ENCODE measurements around the gene CACNB3.
A peak's percentile ranks its signal among the peaks of the same experiment; 100 is the strongest.

The CACNB3 gene

GRCh38 chr12:48788854-48789775, 29.2 kb upstream of the CACNB3 start, which contains the start of gene ADCY6:
Gene ADCY6 (minus strand): TSS chr12:48789089. CDS start chr12:48783434, 5,655 bp downstream.
- DNase-seq (ENCODE audit: low read depth in 3 of 3): no peak

- no peak for DNase-seq (ENCODE audit: low read depth in 3 of 3)
Observed at GRCh38 chr12:48789858-48790326, 28.4 kb upstream of the CACNB3 start.

GRCh38 chr12:48793696-48794095, 24.6 kb upstream of the CACNB3 start:
- DNase-seq (ENCODE audit: low read depth in 3 of 3): no peak

GRCh38 chr12:48794870-48795269, 23.4 kb upstream of the CACNB3 start:
- no peak for DNase-seq (ENCODE audit: low read depth in 3 of 3)

GRCh38 chr12:48795550-48796455, 22.5 kb upstream of the CACNB3 start:
- peak in 2 of 3 donors; percentile 27 to 30 for DNase-seq (ENCODE audit: low read depth in 3 of 3)

GRCh38 chr12:48796976-48797375, 21.3 kb upstream of the CACNB3 start:
- no peak for DNase-seq (ENCODE audit: low read depth in 3 of 3)

GRCh38 chr12:48800457-48800856, 17.8 kb upstream of the CACNB3 start:
- DNase-seq (ENCODE audit: low read depth in 3 of 3): no peak

GRCh38 chr12:48800971-48801370, 17.3 kb upstream of the CACNB3 start:
- no peak for DNase-seq (ENCODE audit: low read depth in 3 of 3)

- no peak for DNase-seq (ENCODE audit: low read depth in 3 of 3)
Observed at GRCh38 chr12:48803675-48804074, 14.6 kb upstream of the CACNB3 start.

GRCh38 chr12:48807981-48808380, 10.3 kb upstream of the CACNB3 start:
- DNase-seq (ENCODE audit: low read depth in 3 of 3): no peak

GRCh38 chr12:48810903-48811431, 7.3 kb upstream of the CACNB3 start:
- DNase-seq (ENCODE audit: low read depth in 3 of 3): no peak

- DNase-seq (ENCODE audit: low read depth in 3 of 3): no peak
Observed at GRCh38 chr12:48811437-48812090, 6.7 kb upstream of the CACNB3 start.

GRCh38 chr12:48812389-48812788, 5.9 kb upstream of the CACNB3 start:
- no peak for DNase-seq (ENCODE audit: low read depth in 3 of 3)

- no peak for DNase-seq (ENCODE audit: low read depth in 3 of 3)
Observed at GRCh38 chr12:48813465-48814261, 4.6 kb upstream of the CACNB3 start.

GRCh38 chr12:48814262-48815125, 3.8 kb upstream of the CACNB3 start:
- DNase-seq (ENCODE audit: low read depth in 3 of 3): peak; percentile 49 to 78 (median 72)

GRCh38 chr12:48815126-48816110, 2.9 kb upstream of the CACNB3 start:
- peak in 2 of 3 donors; percentile 16 to 41 for DNase-seq (ENCODE audit: low read depth in 3 of 3)

- DNase-seq (ENCODE audit: low read depth in 3 of 3): no peak
Observed at GRCh38 chr12:48816143-48816854, 2.0 kb upstream of the CACNB3 start.

Measured in stimulated activated CD4-positive, alpha-beta T cell treated with anti-CD3 and anti-CD28 coated beads, TNF-alpha, amount 100 ng/mL, for 48 hours (primary cell).